ENCODE results near the gene PCK2. TPM values are rescaled to one million over a fixed set of nuclear protein-coding genes. Genes with fewer than 3 reads are reported as not detected.
A peak's percentile ranks its signal among the peaks of the same experiment; 100 is the strongest.

PCK2 gene
- total and polyA plus RNA-seq, 2 of the 13 experiments (the other 11 are each of a cell fraction or from before 2014, with no cell fraction given), result 129 to 272 TPM

DNA sequence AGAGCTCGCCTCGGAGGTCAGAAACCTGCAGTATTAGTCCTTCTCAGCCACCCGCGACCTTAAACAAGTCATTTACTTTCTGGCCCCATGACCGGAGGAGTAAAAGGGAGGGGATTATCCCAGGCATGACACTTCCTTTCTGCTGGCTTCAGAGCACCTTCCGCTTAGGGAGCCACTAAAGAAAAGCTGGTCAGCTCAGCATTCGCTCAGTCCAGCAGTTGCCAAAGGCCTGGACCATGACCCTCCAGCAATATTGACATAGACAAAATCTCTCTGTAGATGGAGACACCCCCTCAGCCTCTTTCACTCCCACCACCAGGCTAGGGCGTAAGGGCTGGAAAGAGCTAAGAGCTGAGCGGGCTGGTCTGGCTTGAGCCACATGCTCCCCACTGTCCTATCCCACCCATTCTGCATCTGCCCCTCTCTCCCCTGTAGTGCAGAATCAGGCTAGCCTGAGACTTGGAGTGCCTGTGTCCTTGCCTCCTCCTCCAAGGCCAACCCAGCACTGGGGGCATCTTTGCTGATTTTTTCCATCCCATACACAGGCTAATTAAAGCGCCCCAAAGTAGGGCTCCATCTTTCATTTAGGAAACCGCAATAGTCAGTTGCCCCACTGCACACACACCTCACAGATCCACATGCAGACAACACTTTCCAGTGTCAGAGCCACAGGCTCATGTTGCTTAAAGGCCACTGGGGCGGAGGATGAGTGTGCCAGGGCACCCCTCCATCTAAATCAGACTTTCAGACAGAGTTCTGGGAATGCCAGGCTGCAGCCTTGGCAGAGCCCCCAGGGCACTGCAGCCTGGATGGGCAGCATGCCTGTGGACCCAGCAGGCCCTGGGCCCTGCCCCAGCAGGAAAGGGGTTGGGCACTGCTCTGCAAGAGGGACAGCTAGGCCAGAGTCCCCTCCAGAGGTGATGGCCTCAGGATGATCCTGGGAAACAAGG is 26.7 kb upstream of the PCK2 start (continued):
- no peak for TF ChIP-seq SMAD1 (CRISPR knock-in tag; IDR thresholded peaks at IDR 0.05; ENCODE audit: borderline replicate concordance, low read depth)
- TF ChIP-seq, protein P1, sequence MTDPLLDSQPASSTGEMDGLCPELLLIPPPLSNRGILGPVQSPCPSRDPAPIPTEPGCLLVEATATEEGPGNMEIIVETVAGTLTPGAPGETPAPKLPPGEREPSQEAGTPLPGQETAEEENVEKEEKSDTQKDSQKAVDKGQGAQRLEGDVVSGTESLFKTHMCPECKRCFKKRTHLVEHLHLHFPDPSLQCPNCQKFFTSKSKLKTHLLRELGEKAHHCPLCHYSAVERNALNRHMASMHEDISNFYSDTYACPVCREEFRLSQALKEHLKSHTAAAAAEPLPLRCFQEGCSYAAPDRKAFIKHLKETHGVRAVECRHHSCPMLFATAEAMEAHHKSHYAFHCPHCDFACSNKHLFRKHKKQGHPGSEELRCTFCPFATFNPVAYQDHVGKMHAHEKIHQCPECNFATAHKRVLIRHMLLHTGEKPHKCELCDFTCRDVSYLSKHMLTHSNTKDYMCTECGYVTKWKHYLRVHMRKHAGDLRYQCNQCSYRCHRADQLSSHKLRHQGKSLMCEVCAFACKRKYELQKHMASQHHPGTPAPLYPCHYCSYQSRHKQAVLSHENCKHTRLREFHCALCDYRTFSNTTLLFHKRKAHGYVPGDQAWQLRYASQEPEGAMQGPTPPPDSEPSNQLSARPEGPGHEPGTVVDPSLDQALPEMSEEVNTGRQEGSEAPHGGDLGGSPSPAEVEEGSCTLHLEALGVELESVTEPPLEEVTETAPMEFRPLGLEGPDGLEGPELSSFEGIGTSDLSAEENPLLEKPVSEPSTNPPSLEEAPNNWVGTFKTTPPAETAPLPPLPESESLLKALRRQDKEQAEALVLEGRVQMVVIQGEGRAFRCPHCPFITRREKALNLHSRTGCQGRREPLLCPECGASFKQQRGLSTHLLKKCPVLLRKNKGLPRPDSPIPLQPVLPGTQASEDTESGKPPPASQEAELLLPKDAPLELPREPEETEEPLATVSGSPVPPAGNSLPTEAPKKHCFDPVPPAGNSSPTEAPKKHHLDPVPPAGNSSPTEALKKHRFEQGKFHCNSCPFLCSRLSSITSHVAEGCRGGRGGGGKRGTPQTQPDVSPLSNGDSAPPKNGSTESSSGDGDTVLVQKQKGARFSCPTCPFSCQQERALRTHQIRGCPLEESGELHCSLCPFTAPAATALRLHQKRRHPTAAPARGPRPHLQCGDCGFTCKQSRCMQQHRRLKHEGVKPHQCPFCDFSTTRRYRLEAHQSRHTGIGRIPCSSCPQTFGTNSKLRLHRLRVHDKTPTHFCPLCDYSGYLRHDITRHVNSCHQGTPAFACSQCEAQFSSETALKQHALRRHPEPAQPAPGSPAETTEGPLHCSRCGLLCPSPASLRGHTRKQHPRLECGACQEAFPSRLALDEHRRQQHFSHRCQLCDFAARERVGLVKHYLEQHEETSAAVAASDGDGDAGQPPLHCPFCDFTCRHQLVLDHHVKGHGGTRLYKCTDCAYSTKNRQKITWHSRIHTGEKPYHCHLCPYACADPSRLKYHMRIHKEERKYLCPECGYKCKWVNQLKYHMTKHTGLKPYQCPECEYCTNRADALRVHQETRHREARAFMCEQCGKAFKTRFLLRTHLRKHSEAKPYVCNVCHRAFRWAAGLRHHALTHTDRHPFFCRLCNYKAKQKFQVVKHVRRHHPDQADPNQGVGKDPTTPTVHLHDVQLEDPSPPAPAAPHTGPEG (CRISPR knock-in tag; IDR thresholded peaks at IDR 0.05), result no peak
- TF ChIP-seq ZNF558 (CRISPR knock-in tag; IDR thresholded peaks at IDR 0.05; ENCODE audit: borderline replicate concordance), result no peak
- TF ChIP-seq TEAD2 (CRISPR knock-in tag; IDR thresholded peaks at IDR 0.05), result no peak
- no peak for TF ChIP-seq ZNF451 (CRISPR knock-in tag; IDR thresholded peaks at IDR 0.05)
- 0 out of 2 replicates have a peak, but pooled peaks have one; percentile 13 for TF ChIP-seq ZNF567 (CRISPR knock-in tag; IDR thresholded peaks at IDR 0.05; ENCODE audit: borderline replicate concordance)
- TF ChIP-seq, protein P2, sequence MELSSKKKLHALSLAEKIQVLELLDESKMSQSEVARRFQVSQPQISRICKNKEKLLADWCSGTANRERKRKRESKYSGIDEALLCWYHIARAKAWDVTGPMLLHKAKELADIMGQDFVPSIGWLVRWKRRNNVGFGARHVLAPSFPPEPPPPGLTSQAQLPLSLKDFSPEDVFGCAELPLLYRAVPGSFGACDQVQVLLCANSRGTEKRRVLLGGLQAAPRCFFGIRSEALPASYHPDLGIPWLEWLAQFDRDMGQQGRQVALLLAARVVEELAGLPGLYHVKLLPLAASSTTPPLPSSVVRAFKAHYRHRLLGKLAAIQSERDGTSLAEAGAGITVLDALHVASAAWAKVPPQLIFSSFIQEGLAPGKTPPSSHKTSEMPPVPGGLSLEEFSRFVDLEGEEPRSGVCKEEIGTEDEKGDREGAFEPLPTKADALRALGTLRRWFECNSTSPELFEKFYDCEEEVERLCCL (CRISPR knock-in tag; IDR thresholded peaks at IDR 0.05; ENCODE audit: borderline replicate concordance), result 0 out of 2 replicates have a peak, but pooled peaks have one; percentile 18
- TF ChIP-seq, protein P3, sequence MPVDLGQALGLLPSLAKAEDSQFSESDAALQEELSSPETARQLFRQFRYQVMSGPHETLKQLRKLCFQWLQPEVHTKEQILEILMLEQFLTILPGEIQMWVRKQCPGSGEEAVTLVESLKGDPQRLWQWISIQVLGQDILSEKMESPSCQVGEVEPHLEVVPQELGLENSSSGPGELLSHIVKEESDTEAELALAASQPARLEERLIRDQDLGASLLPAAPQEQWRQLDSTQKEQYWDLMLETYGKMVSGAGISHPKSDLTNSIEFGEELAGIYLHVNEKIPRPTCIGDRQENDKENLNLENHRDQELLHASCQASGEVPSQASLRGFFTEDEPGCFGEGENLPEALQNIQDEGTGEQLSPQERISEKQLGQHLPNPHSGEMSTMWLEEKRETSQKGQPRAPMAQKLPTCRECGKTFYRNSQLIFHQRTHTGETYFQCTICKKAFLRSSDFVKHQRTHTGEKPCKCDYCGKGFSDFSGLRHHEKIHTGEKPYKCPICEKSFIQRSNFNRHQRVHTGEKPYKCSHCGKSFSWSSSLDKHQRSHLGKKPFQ (CRISPR knock-in tag; IDR thresholded peaks at IDR 0.05; ENCODE audit: insufficient replicate concordance), result no peak
- TF ChIP-seq SOX5 (CRISPR knock-in tag; IDR thresholded peaks at IDR 0.05; ENCODE audit: borderline replicate concordance), result peak; percentile 32; the same call in 1 of the 2 replicates
- TF ChIP-seq ZNF816 (CRISPR knock-in tag; IDR thresholded peaks at IDR 0.05; ENCODE audit: borderline replicate concordance), result no peak
- TF ChIP-seq SP5 (CRISPR knock-in tag; IDR thresholded peaks at IDR 0.05; ENCODE audit: borderline replicate concordance, low read depth), result peak; percentile 27; the same call in 1 of the 2 replicates
- TF ChIP-seq, protein P4, sequence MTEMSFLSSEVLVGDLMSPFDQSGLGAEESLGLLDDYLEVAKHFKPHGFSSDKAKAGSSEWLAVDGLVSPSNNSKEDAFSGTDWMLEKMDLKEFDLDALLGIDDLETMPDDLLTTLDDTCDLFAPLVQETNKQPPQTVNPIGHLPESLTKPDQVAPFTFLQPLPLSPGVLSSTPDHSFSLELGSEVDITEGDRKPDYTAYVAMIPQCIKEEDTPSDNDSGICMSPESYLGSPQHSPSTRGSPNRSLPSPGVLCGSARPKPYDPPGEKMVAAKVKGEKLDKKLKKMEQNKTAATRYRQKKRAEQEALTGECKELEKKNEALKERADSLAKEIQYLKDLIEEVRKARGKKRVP (CRISPR knock-in tag; IDR thresholded peaks at IDR 0.05), result no peak
- TF ChIP-seq, protein P5, sequence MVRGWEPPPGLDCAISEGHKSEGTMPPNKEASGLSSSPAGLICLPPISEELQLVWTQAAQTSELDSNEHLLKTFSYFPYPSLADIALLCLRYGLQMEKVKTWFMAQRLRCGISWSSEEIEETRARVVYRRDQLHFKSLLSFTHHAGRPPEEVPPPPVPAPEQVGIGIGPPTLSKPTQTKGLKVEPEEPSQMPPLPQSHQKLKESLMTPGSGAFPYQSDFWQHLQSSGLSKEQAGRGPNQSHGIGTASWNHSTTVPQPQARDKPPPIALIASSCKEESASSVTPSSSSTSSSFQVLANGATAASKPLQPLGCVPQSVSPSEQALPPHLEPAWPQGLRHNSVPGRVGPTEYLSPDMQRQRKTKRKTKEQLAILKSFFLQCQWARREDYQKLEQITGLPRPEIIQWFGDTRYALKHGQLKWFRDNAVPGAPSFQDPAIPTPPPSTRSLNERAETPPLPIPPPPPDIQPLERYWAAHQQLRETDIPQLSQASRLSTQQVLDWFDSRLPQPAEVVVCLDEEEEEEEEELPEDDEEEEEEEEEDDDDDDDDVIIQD (CRISPR knock-in tag; IDR thresholded peaks at IDR 0.05; ENCODE audit: low read depth), result peak; percentile 44; the same call in 1 of the 2 replicates
- no peak for TF ChIP-seq CBX2 (IDR thresholded peaks at IDR 0.05; ENCODE audit: low read depth, low read length)
- no peak for TF ChIP-seq CBX2 (CRISPR knock-in tag; IDR thresholded peaks at IDR 0.05; ENCODE audit: low read depth)
- TF ChIP-seq CBX1 (IDR thresholded peaks at IDR 0.05; ENCODE audit: low read depth), result no peak
